IMR-90 (cell line): ENCODE measurements around the gene SDHC. TPM values are rescaled to one million over a fixed set of nuclear protein-coding genes. Genes with fewer than 3 reads are reported as not detected.

Source experiments
- ATAC-seq: fragments of 200-7000 bp; cut with Tn5 transposase; 2 replicates; pipeline ENCODE4 v1.9.1; 2020; ENCODE audit warnings: low read depth, mild to moderate bottlenecking, moderate library complexity
- BruUV-seq: library from RNA; stranded (reverse); fragments of 400-500 nt; replicated peaks from 2 replicates; lab custom pipeline; 2021; lab: Mats Ljungman, UMichigan
- CTCF ChIA-PET: fragments of 300-600 bp; formaldehyde crosslinking; extraction: SDS; loops from one replicate; lab custom pipeline; 2021; ENCODE audit warnings: antibody characterized with exemption; lab: Yijun Ruan, JAX
- POLR2A ChIA-PET: fragments of 300-600 bp; sonication (Branson Sonifier 250); formaldehyde crosslinking; loops from one replicate; lab custom pipeline; 2022; ENCODE audit warnings: antibody characterized with exemption; ENCODE audit not compliant: unreplicated experiment; lab: Charles Lee
- DNase-seq: peaks from one replicate; pipeline ENCODE4 v3.0.0; 2013
- H2AFZ ChIP-seq: replicated peaks from 2 replicates; pipeline ENCODE3; 2013; ENCODE audit warnings: low read length, mild to moderate bottlenecking; ENCODE audit not compliant: poor library complexity
- H2AK5ac ChIP-seq: 2 replicates; pipeline ENCODE4 v1.6.1; 2013; ENCODE audit warnings: low read depth, low read length, inconsistent platforms
- H2AK9ac ChIP-seq: replicated peaks from 2 replicates; pipeline ENCODE3; 2013; ENCODE audit warnings: mild to moderate bottlenecking, low read depth, low read length, moderate library complexity; ENCODE audit not compliant: poor library complexity
- H2BK120ac ChIP-seq: 2 replicates; pipeline ENCODE4 v1.6.1; 2013; ENCODE audit warnings: low read depth, low read length, inconsistent platforms
- H2BK15ac ChIP-seq: 3 replicates; pipeline ENCODE4 v1.6.1; 2013; ENCODE audit warnings: low read depth, low read length, inconsistent platforms
- H2BK20ac ChIP-seq: 2 replicates; pipeline ENCODE4 v1.6.1; 2013; ENCODE audit warnings: low read depth, mild to moderate bottlenecking, inconsistent platforms, low read length, moderate library complexity
- H2BK5ac ChIP-seq: 2 replicates; pipeline ENCODE4 v1.6.1; 2013; ENCODE audit warnings: mild to moderate bottlenecking, low read depth, low read length, inconsistent platforms; ENCODE audit not compliant: poor library complexity, severe bottlenecking
- H3K14ac ChIP-seq: replicated peaks from 2 replicates; pipeline ENCODE4 v1.6.1; 2013; ENCODE audit warnings: low read depth, low read length, inconsistent platforms
- H3K18ac ChIP-seq: 2 replicates; pipeline ENCODE4 v1.6.1; 2013; ENCODE audit warnings: low read depth, low read length, control low read depth
- H3K23ac ChIP-seq: 2 replicates; pipeline ENCODE4 v1.6.1; 2013; ENCODE audit warnings: low read depth, low read length, inconsistent platforms
- H3K27ac ChIP-seq: 2 replicates; pipeline ENCODE4 v1.5.1; 2013; ENCODE audit warnings: mild to moderate bottlenecking, control low read depth, low read length; ENCODE audit not compliant: insufficient read depth
- H3K27me3 ChIP-seq: 2 replicates; pipeline ENCODE4 v1.6.1; 2013; ENCODE audit warnings: low read length; ENCODE audit not compliant: control insufficient read depth, insufficient read depth
- H3K36me3 ChIP-seq: 2 replicates; pipeline ENCODE4 v1.6.1; 2013; ENCODE audit warnings: low read length, mixed read lengths; ENCODE audit not compliant: control insufficient read depth, insufficient read depth
- H3K4ac ChIP-seq: 2 replicates; pipeline ENCODE4 v1.6.1; 2013; ENCODE audit warnings: low read depth, low read length, inconsistent platforms
- H3K4me1 ChIP-seq: 2 replicates; pipeline ENCODE4 v1.6.1; 2013; ENCODE audit warnings: low read length, mixed read lengths; ENCODE audit not compliant: control insufficient read depth, insufficient read depth
- H3K4me2 ChIP-seq: 2 replicates; pipeline ENCODE4 v1.6.1; 2013; ENCODE audit warnings: low read depth, mild to moderate bottlenecking, control low read depth, low read length, moderate library complexity
- H3K4me3 ChIP-seq: 2 replicates; pipeline ENCODE4 v1.5.1; 2013; ENCODE audit warnings: low read depth, mild to moderate bottlenecking, control low read depth, low read length, moderate library complexity; ENCODE audit not compliant: insufficient read depth
- H3K56ac ChIP-seq: 2 replicates; pipeline ENCODE4 v1.6.1; 2013; ENCODE audit warnings: low read length, inconsistent platforms; ENCODE audit not compliant: insufficient read depth; ENCODE audit errors: extremely low read depth
- H3K79me1 ChIP-seq, 2 experiments: 2 replicates each; pipeline ENCODE4 v1.6.1; 2013; ENCODE audit warnings: low read length in 2 of 2, inconsistent platforms in 1 of 2, low read depth in 1 of 2
- H3K9ac ChIP-seq: 2 replicates; pipeline ENCODE4 v1.6.1; 2013; ENCODE audit warnings: low read depth, low read length, control low read depth
- H3K9me1 ChIP-seq: 2 replicates; pipeline ENCODE4 v1.6.1; 2013; ENCODE audit warnings: low read length, inconsistent platforms; ENCODE audit not compliant: insufficient read depth
- H3K9me3 ChIP-seq: 2 replicates; pipeline ENCODE4 v1.6.1; 2013; ENCODE audit warnings: low read length; ENCODE audit not compliant: control insufficient read depth, insufficient read depth
- H4K20me1 ChIP-seq: 2 replicates; pipeline ENCODE4 v1.6.1; 2013; ENCODE audit warnings: low read length, inconsistent platforms; ENCODE audit not compliant: insufficient read depth
- H4K5ac ChIP-seq: 2 replicates; pipeline ENCODE4 v1.6.1; 2013; ENCODE audit warnings: mild to moderate bottlenecking, low read depth, low read length, control low read depth
- H4K8ac ChIP-seq, 2 experiments: 2 replicates each; pipeline ENCODE4 v1.6.1; 2013; ENCODE audit warnings: low read depth in 2 of 2, low read length in 2 of 2, control low read depth in 1 of 2, inconsistent platforms in 1 of 2
- H4K91ac ChIP-seq: 2 replicates; pipeline ENCODE4 v1.6.1; 2013; ENCODE audit warnings: low read depth, low read length, inconsistent platforms; ENCODE audit not compliant: insufficient read depth
- BHLHE40 ChIP-seq: fragments of 150-350 bp; IDR thresholded peaks from 2 replicates; pipeline ENCODE4 v1.6.1; 2016; ENCODE audit warnings: mild to moderate bottlenecking, low read depth, low read length
- FOS ChIP-seq: fragments of 150-350 bp; IDR thresholded peaks from 2 replicates; pipeline ENCODE4 v1.6.1; 2016; ENCODE audit warnings: low read depth, low read length
- MAFK ChIP-seq: IDR thresholded peaks from 2 replicates; pipeline ENCODE4 v1.6.1; 2012; ENCODE audit warnings: low read depth, low read length, improper control_type of control experiment
- MAZ ChIP-seq: IDR thresholded peaks from 2 replicates; pipeline ENCODE4 v1.6.1; 2012; ENCODE audit warnings: low read depth, mild to moderate bottlenecking, low read length, improper control_type of control experiment, moderate library complexity, borderline replicate concordance
- MXI1 ChIP-seq: IDR thresholded peaks from 2 replicates; pipeline ENCODE4 v1.6.1; 2012; ENCODE audit warnings: low read depth, mild to moderate bottlenecking, low read length, moderate library complexity, borderline replicate concordance
- NFE2L2 ChIP-seq: fragments of 150-350 bp; IDR thresholded peaks from 2 replicates; pipeline ENCODE4 v1.6.1; 2016; ENCODE audit warnings: low read depth, mild to moderate bottlenecking, low read length
- RAD21 ChIP-seq: IDR thresholded peaks from 2 replicates; pipeline ENCODE4 v1.6.1; 2012; ENCODE audit warnings: low read length, improper control_type of control experiment
- RCOR1 ChIP-seq: IDR thresholded peaks from 2 replicates; pipeline ENCODE4 v1.6.1; 2012; ENCODE audit warnings: mild to moderate bottlenecking, low read length, improper control_type of control experiment; ENCODE audit not compliant: insufficient replicate concordance
- RFX5 ChIP-seq: IDR thresholded peaks from 2 replicates; pipeline ENCODE4 v1.8.0; 2012; ENCODE audit warnings: low read depth, mild to moderate bottlenecking, low read length, moderate library complexity
- WGBS, 2 experiments: methylation state at CpG; one replicate each; pipeline versions ENCODE4 v1.1.5 to v1.1.7; 2013; ENCODE audit warnings: missing lambda C conversion rate in 2 of 2; ENCODE audit not compliant: insufficient read length in 1 of 2; ENCODE audit errors: extremely low coverage in 2 of 2; 5-methylcytosine and 5-hydroxymethylcytosine counted together
- dilution Hi-C: fragments of 300-500 bp; cut with HindIII; formaldehyde crosslinking; loops from one replicate; pipeline ENCODE4 v1.14.3; 2018; ENCODE audit warnings: low sequenced_read_pairs; ENCODE audit not compliant: unreplicated experiment
- in situ Hi-C: fragments of 300-500 bp; cut with MboI; formaldehyde crosslinking; loops from 3 replicates; pipeline ENCODE4 v1.14.3; 2019; ENCODE audit warnings: low sequenced_read_pairs, inconsistent platforms, mixed read lengths
- intact Hi-C: fragments of 100-400 bp; cut with micrococcal nuclease; formaldehyde crosslinking; loops from 2 replicates; pipeline ENCODE4 v1.10.0; 2022
- polyA plus RNA-seq, 3 experiments: library from polyadenylated mRNA; depleted of rRNA; stranded (reverse); fragments of >200 nt; gene quantifications; 2 replicates each; pipeline ENCODE4 v1.2.3, GENCODE V29; 2012; ENCODE audit warnings: low replicate concordance in 1 of 3
- total RNA-seq: library from RNA; depleted of rRNA; stranded (reverse); fragments of >200 nt; gene quantifications from 2 replicates; pipeline ENCODE4 v1.2.3, GENCODE V29; 2012
- TF ChIP-seq, protein P1 (sequence below): conservative IDR thresholded peaks from 2 replicates; pipeline ENCODE4 v1.5.1; 2012; ENCODE audit warnings: mild to moderate bottlenecking, low read depth, low read length, improper control_type of control experiment

Gene SDHC
- total and polyA plus RNA-seq, 2 of the 4 experiments (the other 2 are of a cell fraction) = 158 to 235 TPM

DNA sequence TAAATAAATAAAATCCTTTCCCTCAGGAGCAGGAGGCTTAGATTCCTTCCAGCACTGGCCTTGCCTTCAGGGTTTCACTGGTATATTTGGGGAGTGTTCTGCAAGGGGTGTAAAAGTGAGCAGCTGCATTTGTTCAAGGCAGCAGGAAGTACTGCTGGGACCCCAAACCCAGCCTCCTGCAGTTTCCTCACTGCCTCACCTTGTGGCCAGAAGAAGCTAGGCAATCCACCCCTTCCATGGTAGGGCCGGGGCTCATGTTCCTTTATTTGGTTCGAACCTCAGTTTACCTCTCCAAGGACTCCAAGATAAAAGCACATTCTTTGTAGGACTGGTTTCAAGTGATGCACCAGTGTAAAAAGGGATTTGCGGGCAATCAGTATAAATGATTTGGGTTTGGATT, 74.5 kb downstream of the SDHC start:
- no peak overlapping the region for H3K4ac ChIP-seq
- H2BK120ac ChIP-seq = no peak overlapping the region
- peak overlapping the region; percentile 32 for H2AFZ ChIP-seq
- H3K18ac ChIP-seq = no peak overlapping the region
- H4K8ac ChIP-seq = peak overlapping the region in 1 of 2 experiments; percentile 51; a peak in 1 of 4 replicates
- in situ Hi-C loops (no loop called here), intact Hi-C loops (loop anchor here (10.0 kb wide), 2 partner anchors 1554 to 1576 kb away; no protein-coding TSS in a partner anchor), dilution Hi-C loops (no loop called here)
- no peak overlapping the region for H3K14ac ChIP-seq
- H2BK15ac ChIP-seq = no peak overlapping the region
- ChIA-PET CTCF (no interaction called here), POLR2A (no interaction called here)
- no peaks in the 10 kb centered on the region for H3K27me3 ChIP-seq
- H2BK5ac ChIP-seq = no peak overlapping the region
- ATAC-seq (no peak), DNase-seq (no peak)
- no peak overlapping the region for H3K4me2 ChIP-seq
- H4K91ac ChIP-seq = no peak overlapping the region
- H3K9me1 ChIP-seq = peaks cover 2% of the 10 kb centered on the region; the same call in 1 of the 2 replicates
- no peak for TF ChIP-seq BHLHE40
- TF ChIP-seq RAD21 = no peak
- no peak for TF ChIP-seq MXI1
- no peak for TF ChIP-seq RCOR1
- no peak for TF ChIP-seq NFE2L2
- no peak for TF ChIP-seq MAFK
- no peak for TF ChIP-seq MAZ
- TF ChIP-seq, protein P1, sequence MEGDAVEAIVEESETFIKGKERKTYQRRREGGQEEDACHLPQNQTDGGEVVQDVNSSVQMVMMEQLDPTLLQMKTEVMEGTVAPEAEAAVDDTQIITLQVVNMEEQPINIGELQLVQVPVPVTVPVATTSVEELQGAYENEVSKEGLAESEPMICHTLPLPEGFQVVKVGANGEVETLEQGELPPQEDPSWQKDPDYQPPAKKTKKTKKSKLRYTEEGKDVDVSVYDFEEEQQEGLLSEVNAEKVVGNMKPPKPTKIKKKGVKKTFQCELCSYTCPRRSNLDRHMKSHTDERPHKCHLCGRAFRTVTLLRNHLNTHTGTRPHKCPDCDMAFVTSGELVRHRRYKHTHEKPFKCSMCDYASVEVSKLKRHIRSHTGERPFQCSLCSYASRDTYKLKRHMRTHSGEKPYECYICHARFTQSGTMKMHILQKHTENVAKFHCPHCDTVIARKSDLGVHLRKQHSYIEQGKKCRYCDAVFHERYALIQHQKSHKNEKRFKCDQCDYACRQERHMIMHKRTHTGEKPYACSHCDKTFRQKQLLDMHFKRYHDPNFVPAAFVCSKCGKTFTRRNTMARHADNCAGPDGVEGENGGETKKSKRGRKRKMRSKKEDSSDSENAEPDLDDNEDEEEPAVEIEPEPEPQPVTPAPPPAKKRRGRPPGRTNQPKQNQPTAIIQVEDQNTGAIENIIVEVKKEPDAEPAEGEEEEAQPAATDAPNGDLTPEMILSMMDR = no peak
- no peak for TF ChIP-seq RFX5
- no peak for TF ChIP-seq FOS
- BruUV-seq = no TSS peak
- WGBS, 2 experiments = no CpG with 5 or more reads among the region's 3 CpGs
- H3K36me3 ChIP-seq = no peaks in the 10 kb centered on the region
- H3K4me3 ChIP-seq = no peak overlapping the region
- no peaks in the 10 kb centered on the region for H4K20me1 ChIP-seq
- no peak overlapping the region for H3K9ac ChIP-seq
- no peaks in the 10 kb centered on the region for H3K4me1 ChIP-seq
- H4K5ac ChIP-seq = no peak overlapping the region
- H3K9me3 ChIP-seq = no peaks in the 10 kb centered on the region
- H3K23ac ChIP-seq = no peak overlapping the region
- 0 out of 2 replicates have a peak overlapping the region, but pooled peaks have one; percentile 5 for H2BK20ac ChIP-seq
- H3K79me1 ChIP-seq = peaks cover 0 to 4% of the 10 kb centered on the region in 2 experiments; a peak in 1 of 4 replicates
- H2AK5ac ChIP-seq = peak overlapping the region; percentile 60
- peak overlapping the region; percentile 85 for H2AK9ac ChIP-seq
- H3K56ac ChIP-seq = no peak overlapping the region
- no peak overlapping the region for H3K27ac ChIP-seq
